Liver (tissue), 9 donors: Measurements from ENCODE around the gene TRIOBP. TPM values are rescaled to one million over a fixed set of nuclear protein-coding genes. Genes with fewer than 3 reads are reported as not detected.

ENCODE experiments used
- DNase-seq: peaks from one replicate; pipeline ENCODE4 v3.0.0-alpha.2; 2017; ENCODE audit warnings: low spot score
- H3K27ac ChIP-seq, 2 donors: one replicate each; pipeline ENCODE4 v1.7.0; 2013; ENCODE audit warnings: inconsistent platforms in 2 of 2, low read length in 2 of 2, control low read depth in 1 of 2, low read depth in 1 of 2, mild to moderate bottlenecking in 1 of 2
- H3K27me3 ChIP-seq, 4 donors: one replicate each; pipeline versions ENCODE4 v1.6.1 to v1.7.0; 2013; ENCODE audit warnings: low read length in 3 of 4, inconsistent platforms in 1 of 4, mild to moderate bottlenecking in 1 of 4, moderate library complexity in 1 of 4; ENCODE audit not compliant: control insufficient read depth in 4 of 4, insufficient read depth in 4 of 4
- H3K36me3 ChIP-seq, 4 donors: one replicate each; pipeline versions ENCODE4 v1.6.1 to v1.7.0; 2013; ENCODE audit warnings: low read length in 3 of 4, mild to moderate bottlenecking in 3 of 4, low read depth in 1 of 4, moderate library complexity in 1 of 4; ENCODE audit not compliant: control insufficient read depth in 4 of 4, insufficient read depth in 3 of 4
- H3K4me1 ChIP-seq, 4 donors: one replicate each; pipeline versions ENCODE4 v1.6.1 to v1.7.0; 2013; ENCODE audit warnings: low read length in 3 of 4, mild to moderate bottlenecking in 3 of 4, moderate library complexity in 1 of 4; ENCODE audit not compliant: control insufficient read depth in 4 of 4, insufficient read depth in 4 of 4
- H3K4me3 ChIP-seq, 3 donors: one replicate each; pipeline versions ENCODE4 v1.6.1 to v1.7.0; 2013; ENCODE audit warnings: low read length in 3 of 3, control low read depth in 1 of 3, low read depth in 1 of 3, mild to moderate bottlenecking in 1 of 3
- H3K9ac ChIP-seq, 2 donors: one replicate each; pipeline ENCODE4 v1.7.0; 2013; ENCODE audit warnings: low read length in 2 of 2, mild to moderate bottlenecking in 2 of 2, moderate library complexity in 2 of 2, control low read depth in 1 of 2, low read depth in 1 of 2
- H3K9me3 ChIP-seq, 4 donors: one replicate each; pipeline versions ENCODE4 v1.6.1 to v1.7.0; 2013; ENCODE audit warnings: low read length in 3 of 4; ENCODE audit not compliant: control insufficient read depth in 4 of 4
- EGR1 ChIP-seq, 2 donors: IDR thresholded peaks; 2 replicates each; pipeline ENCODE4 v1.6.1; 2016 to 2018; ENCODE audit warnings: antibody characterized with exemption in 2 of 2, low read depth in 2 of 2
- FOXA2 ChIP-seq: IDR thresholded peaks from 2 replicates; pipeline ENCODE4 v1.6.1; 2016; ENCODE audit warnings: antibody characterized with exemption
- GABPA ChIP-seq, 2 donors: IDR thresholded peaks in 1 of 2; conservative IDR thresholded peaks in 1 of 2; 2 replicates each; pipeline ENCODE4 v1.6.1; 2016; ENCODE audit warnings: antibody characterized with exemption in 2 of 2, mild to moderate bottlenecking in 1 of 2, moderate library complexity in 1 of 2
- HNF4A ChIP-seq, 2 donors: conservative IDR thresholded peaks; 2 replicates each; pipeline ENCODE4 v1.6.1; 2016; ENCODE audit warnings: antibody characterized with exemption in 2 of 2, mild to moderate bottlenecking in 2 of 2
- HNF4G ChIP-seq: IDR thresholded peaks from 2 replicates; pipeline ENCODE4 v1.6.1; 2016; ENCODE audit warnings: antibody characterized with exemption
- JUND ChIP-seq, 2 donors: IDR thresholded peaks; 2 replicates each; pipeline ENCODE4 v1.6.1; 2016; ENCODE audit warnings: antibody characterized with exemption in 2 of 2
- NR2F2 ChIP-seq: IDR thresholded peaks from 2 replicates; pipeline ENCODE4 v1.6.1; 2016; ENCODE audit warnings: antibody characterized with exemption
- RAD21 ChIP-seq, 2 donors: IDR thresholded peaks; 2 replicates each; pipeline ENCODE4 v1.6.1; 2016; ENCODE audit warnings: antibody characterized with exemption in 2 of 2, mild to moderate bottlenecking in 2 of 2
- RXRA ChIP-seq, 2 donors: IDR thresholded peaks; 2 replicates each; pipeline ENCODE4 v1.6.1; 2017 to 2018; ENCODE audit warnings: antibody characterized with exemption in 2 of 2, mild to moderate bottlenecking in 1 of 2
- SP1 ChIP-seq: IDR thresholded peaks from 2 replicates; pipeline ENCODE4 v1.6.1; 2018; ENCODE audit warnings: antibody characterized with exemption, mild to moderate bottlenecking
- TAF1 ChIP-seq: conservative IDR thresholded peaks from 2 replicates; pipeline ENCODE4 v1.6.1; 2016; ENCODE audit warnings: antibody characterized with exemption, mild to moderate bottlenecking
- YY1 ChIP-seq: IDR thresholded peaks from 2 replicates; pipeline ENCODE4 v1.6.1; 2016; ENCODE audit warnings: antibody characterized with exemption, mild to moderate bottlenecking
- WGBS: extraction: QIAGEN DNeasy Blood & Tissue Kit; methylation state at CpG from one replicate; pipeline ENCODE4 v1.1.7; 2013; 5-methylcytosine and 5-hydroxymethylcytosine counted together
- polyA plus RNA-seq, 2 donors: library from polyadenylated mRNA; stranded (reverse) in 1 of 2; unstranded in 1 of 2; fragments of 200-250 nt in 1 of 2; fragments of >200 nt in 1 of 2; fragmentation: Nextera tagmentation in 1 of 2; extraction: Ambion mirVana in 1 of 2; gene quantifications; one replicate each; pipeline versions ENCODE4 v1.2.1 to v1.2.3, GENCODE V29; 2013 to 2015
- total RNA-seq, 2 donors: library from RNA; depleted of rRNA; stranded (reverse); fragments of >200 nt; gene quantifications; one replicate each; pipeline ENCODE4 v1.2.3, GENCODE V29; 2014
- TF ChIP-seq, protein P1 (sequence below): fragments of 150-350 bp; IDR thresholded peaks from 2 replicates; pipeline ENCODE4 v1.5.1; 2017; ENCODE audit warnings: improper control_type of control experiment, low read depth, low read length; ENCODE audit not compliant: missing input control
- TF ChIP-seq, protein P2 (sequence below): IDR thresholded peaks from 2 replicates; pipeline ENCODE4 v1.6.1; 2016; ENCODE audit warnings: antibody characterized with exemption
- TF ChIP-seq, protein P3 (sequence below): IDR thresholded peaks from 2 replicates; pipeline ENCODE4 v1.6.1; 2016; ENCODE audit warnings: antibody characterized with exemption, mild to moderate bottlenecking
- TF ChIP-seq, protein P4 (sequence below): IDR thresholded peaks from 2 replicates; pipeline ENCODE4 v1.6.1; 2016; ENCODE audit warnings: antibody characterized with exemption
- TF ChIP-seq, protein P5 (sequence below): IDR thresholded peaks from 2 replicates; pipeline ENCODE4 v1.6.1; 2016; ENCODE audit warnings: antibody characterized with exemption
- donor health status: healthy.
- donor health status: healthy.
- donor health status: healthy.
- donor health status: healthy.
- donor health status: healthy.

TRIOBP gene
- total and polyA plus RNA-seq, 4 donors, result 4.8 to 41.1 (median 21.6) TPM

DNA sequence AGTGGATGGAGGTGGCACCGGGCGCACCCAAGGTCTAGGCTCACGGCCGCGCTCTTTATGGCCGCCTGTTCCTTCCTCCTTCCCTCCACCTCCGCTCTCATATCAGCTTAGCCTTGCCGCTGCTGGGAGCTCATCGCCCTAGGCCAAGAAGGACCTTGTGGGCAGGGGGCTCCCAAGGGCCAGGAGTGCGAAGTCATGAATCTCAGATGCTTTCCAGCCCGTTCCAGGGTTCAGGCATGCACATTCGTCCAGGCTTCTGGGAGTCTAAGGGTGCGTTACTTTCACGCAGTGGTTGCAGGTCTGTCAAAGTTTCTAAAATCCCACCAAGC is 122.2 kb downstream of the TRIOBP start (continued):
- TF ChIP-seq TAF1 (no peak), JUND (IDR thresholded peaks at IDR 0.05) (no peak), GABPA (IDR thresholded peaks at IDR 0.05 in 1 of 2, conservative IDR thresholded peaks at IDR 0.05 in 1 of 2) (no peak)
- TF ChIP-seq, protein P1, sequence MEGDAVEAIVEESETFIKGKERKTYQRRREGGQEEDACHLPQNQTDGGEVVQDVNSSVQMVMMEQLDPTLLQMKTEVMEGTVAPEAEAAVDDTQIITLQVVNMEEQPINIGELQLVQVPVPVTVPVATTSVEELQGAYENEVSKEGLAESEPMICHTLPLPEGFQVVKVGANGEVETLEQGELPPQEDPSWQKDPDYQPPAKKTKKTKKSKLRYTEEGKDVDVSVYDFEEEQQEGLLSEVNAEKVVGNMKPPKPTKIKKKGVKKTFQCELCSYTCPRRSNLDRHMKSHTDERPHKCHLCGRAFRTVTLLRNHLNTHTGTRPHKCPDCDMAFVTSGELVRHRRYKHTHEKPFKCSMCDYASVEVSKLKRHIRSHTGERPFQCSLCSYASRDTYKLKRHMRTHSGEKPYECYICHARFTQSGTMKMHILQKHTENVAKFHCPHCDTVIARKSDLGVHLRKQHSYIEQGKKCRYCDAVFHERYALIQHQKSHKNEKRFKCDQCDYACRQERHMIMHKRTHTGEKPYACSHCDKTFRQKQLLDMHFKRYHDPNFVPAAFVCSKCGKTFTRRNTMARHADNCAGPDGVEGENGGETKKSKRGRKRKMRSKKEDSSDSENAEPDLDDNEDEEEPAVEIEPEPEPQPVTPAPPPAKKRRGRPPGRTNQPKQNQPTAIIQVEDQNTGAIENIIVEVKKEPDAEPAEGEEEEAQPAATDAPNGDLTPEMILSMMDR, result no peak

DNA sequence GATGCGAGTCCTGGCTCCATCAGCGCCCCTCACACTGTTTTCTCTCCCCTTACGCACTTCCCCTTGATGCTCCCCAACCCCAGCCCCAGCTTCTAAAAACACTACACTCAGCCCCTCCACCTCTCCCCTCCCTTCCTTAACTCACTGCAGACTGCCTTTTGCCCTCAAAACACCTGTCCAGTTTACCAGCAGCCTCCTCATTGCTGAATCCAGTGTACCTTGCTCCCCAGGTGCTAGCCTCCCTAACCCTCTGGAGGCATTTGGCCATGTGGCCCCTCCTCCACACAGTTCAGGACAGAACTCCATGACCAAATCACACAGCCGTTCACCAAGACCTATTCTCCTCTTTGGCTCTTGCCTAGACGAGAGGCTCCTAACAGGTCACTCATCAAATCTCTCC is 123.5 kb downstream of the TRIOBP start:
- H3K4me3 ChIP-seq, result no peak overlapping the region
- H3K27ac ChIP-seq, result no peak overlapping the region
- H3K27me3 ChIP-seq, result peaks cover 0 to 4% (median 0%) of the 10 kb centered on the region in 4 donors
- no peaks in the 10 kb centered on the region for H3K9me3 ChIP-seq
- WGBS, result 91% methylated on average over 5 of the region's 5 CpGs
- H3K4me1 ChIP-seq, result peaks cover 19 to 72% (median 53%) of the 10 kb centered on the region in 4 donors
- H3K36me3 ChIP-seq, result peaks cover 0 to under 1% (median 0%) of the 10 kb centered on the region in 4 donors
- TF ChIP-seq, protein P2, sequence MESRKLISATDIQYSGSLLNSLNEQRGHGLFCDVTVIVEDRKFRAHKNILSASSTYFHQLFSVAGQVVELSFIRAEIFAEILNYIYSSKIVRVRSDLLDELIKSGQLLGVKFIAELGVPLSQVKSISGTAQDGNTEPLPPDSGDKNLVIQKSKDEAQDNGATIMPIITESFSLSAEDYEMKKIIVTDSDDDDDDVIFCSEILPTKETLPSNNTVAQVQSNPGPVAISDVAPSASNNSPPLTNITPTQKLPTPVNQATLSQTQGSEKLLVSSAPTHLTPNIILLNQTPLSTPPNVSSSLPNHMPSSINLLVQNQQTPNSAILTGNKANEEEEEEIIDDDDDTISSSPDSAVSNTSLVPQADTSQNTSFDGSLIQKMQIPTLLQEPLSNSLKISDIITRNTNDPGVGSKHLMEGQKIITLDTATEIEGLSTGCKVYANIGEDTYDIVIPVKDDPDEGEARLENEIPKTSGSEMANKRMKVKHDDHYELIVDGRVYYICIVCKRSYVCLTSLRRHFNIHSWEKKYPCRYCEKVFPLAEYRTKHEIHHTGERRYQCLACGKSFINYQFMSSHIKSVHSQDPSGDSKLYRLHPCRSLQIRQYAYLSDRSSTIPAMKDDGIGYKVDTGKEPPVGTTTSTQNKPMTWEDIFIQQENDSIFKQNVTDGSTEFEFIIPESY, result no peak
- TF ChIP-seq NR2F2 (no peak), GABPA (IDR thresholded peaks at IDR 0.05 in 1 of 2, conservative IDR thresholded peaks at IDR 0.05 in 1 of 2) (no peak), HNF4A (conservative IDR thresholded peaks at IDR 0.05) (no peak), RXRA (IDR thresholded peaks at IDR 0.05) (no peak), JUND (IDR thresholded peaks at IDR 0.05) (no peak), RAD21 (IDR thresholded peaks at IDR 0.05) (no peak), YY1 (no peak), FOXA2 (no peak), TAF1 (no peak), SP1 (no peak), HNF4G (no peak), EGR1 (IDR thresholded peaks at IDR 0.05; ENCODE audit: low read depth in 2 of 2) (no peak)
- TF ChIP-seq, protein P1, result no peak
- TF ChIP-seq, protein P3, sequence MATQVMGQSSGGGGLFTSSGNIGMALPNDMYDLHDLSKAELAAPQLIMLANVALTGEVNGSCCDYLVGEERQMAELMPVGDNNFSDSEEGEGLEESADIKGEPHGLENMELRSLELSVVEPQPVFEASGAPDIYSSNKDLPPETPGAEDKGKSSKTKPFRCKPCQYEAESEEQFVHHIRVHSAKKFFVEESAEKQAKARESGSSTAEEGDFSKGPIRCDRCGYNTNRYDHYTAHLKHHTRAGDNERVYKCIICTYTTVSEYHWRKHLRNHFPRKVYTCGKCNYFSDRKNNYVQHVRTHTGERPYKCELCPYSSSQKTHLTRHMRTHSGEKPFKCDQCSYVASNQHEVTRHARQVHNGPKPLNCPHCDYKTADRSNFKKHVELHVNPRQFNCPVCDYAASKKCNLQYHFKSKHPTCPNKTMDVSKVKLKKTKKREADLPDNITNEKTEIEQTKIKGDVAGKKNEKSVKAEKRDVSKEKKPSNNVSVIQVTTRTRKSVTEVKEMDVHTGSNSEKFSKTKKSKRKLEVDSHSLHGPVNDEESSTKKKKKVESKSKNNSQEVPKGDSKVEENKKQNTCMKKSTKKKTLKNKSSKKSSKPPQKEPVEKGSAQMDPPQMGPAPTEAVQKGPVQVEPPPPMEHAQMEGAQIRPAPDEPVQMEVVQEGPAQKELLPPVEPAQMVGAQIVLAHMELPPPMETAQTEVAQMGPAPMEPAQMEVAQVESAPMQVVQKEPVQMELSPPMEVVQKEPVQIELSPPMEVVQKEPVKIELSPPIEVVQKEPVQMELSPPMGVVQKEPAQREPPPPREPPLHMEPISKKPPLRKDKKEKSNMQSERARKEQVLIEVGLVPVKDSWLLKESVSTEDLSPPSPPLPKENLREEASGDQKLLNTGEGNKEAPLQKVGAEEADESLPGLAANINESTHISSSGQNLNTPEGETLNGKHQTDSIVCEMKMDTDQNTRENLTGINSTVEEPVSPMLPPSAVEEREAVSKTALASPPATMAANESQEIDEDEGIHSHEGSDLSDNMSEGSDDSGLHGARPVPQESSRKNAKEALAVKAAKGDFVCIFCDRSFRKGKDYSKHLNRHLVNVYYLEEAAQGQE, result no peak
- TF ChIP-seq, protein P4, sequence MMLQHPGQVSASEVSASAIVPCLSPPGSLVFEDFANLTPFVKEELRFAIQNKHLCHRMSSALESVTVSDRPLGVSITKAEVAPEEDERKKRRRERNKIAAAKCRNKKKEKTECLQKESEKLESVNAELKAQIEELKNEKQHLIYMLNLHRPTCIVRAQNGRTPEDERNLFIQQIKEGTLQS, result no peak
- TF ChIP-seq, protein P5, sequence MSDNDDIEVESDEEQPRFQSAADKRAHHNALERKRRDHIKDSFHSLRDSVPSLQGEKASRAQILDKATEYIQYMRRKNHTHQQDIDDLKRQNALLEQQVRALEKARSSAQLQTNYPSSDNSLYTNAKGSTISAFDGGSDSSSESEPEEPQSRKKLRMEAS, result no peak
- DNase-seq, result no peak
- H3K9ac ChIP-seq, result no peak overlapping the region
